Sigmoid colon (tissue), 4 donors: Measurements from ENCODE around the gene MICAL2.

Source experiments
- EP300 ChIP-seq, 4 donors: sonication (generic); formaldehyde crosslinking; IDR thresholded peaks; one replicate each; pipeline ENCODE4 v1.6.1; 2017; ENCODE audit warnings: antibody characterized with exemption in 4 of 4
- POLR2A ChIP-seq, 2 donors: fragments of 450-650 bp; IDR thresholded peaks; one replicate each; pipeline ENCODE4 v1.6.1; 2016; ENCODE audit warnings: antibody characterized with exemption in 2 of 2, mild to moderate bottlenecking in 2 of 2, moderate library complexity in 2 of 2
- TF ChIP-seq, protein P1 (sequence below), 4 experiments: fragments of 450-650 bp in 3 of 4; fragments of 200-600 bp in 1 of 4; IDR thresholded peaks; one replicate each; pipeline ENCODE4 v1.5.1; 2016 to 2019; ENCODE audit warnings: antibody characterized with exemption in 4 of 4, mild to moderate bottlenecking in 3 of 4, moderate library complexity in 2 of 4

GRCh38 chr11:12139144-12139881 lies 28.9 kb downstream of the MICAL2 start:
- TF ChIP-seq, protein P1, sequence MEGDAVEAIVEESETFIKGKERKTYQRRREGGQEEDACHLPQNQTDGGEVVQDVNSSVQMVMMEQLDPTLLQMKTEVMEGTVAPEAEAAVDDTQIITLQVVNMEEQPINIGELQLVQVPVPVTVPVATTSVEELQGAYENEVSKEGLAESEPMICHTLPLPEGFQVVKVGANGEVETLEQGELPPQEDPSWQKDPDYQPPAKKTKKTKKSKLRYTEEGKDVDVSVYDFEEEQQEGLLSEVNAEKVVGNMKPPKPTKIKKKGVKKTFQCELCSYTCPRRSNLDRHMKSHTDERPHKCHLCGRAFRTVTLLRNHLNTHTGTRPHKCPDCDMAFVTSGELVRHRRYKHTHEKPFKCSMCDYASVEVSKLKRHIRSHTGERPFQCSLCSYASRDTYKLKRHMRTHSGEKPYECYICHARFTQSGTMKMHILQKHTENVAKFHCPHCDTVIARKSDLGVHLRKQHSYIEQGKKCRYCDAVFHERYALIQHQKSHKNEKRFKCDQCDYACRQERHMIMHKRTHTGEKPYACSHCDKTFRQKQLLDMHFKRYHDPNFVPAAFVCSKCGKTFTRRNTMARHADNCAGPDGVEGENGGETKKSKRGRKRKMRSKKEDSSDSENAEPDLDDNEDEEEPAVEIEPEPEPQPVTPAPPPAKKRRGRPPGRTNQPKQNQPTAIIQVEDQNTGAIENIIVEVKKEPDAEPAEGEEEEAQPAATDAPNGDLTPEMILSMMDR (IDR thresholded peaks at IDR 0.05), result no peak
- TF ChIP-seq POLR2A (IDR thresholded peaks at IDR 0.05) (no peak), EP300 (IDR thresholded peaks at IDR 0.05) (peak in 2 of 4 donors; percentile 6 to 58)
